GM12892 (cell line): Measurements from ENCODE around the gene LIG1.

Source experiments
- POLR2A ChIP-seq: IDR thresholded peaks from 2 replicates; pipeline ENCODE4 v1.6.1; 2011; ENCODE audit warnings: low read depth, low read length, control low read depth
- POLR2AphosphoS5 ChIP-seq: IDR thresholded peaks from 2 replicates; pipeline ENCODE4 v1.6.1; 2011; ENCODE audit warnings: low read depth, low read length, control low read depth

GRCh38 chr19:48196933-48197665 lies 27.0 kb upstream of the LIG1 start:
- TF ChIP-seq POLR2AphosphoS5: no peak
- no peak for TF ChIP-seq POLR2A
